ENCODE measurements around the gene WDR7.

The WDR7 gene

GRCh38 chr18:56799756-56800155 is 148.6 kb downstream of the WDR7 start:
- no peak overlapping the region for H3K4me2 ChIP-seq (ENCODE audit: low read length)
- H2AFZ ChIP-seq (ENCODE audit: low read length): no peak overlapping the region
- H4K20me1 ChIP-seq (ENCODE audit: insufficient read depth, low read length): no peaks in the 10 kb centered on the region
- H3F3A ChIP-seq (ENCODE audit: insufficient read depth, low read length): no peaks in the 10 kb centered on the region
- H3K79me2 ChIP-seq (ENCODE audit: insufficient read depth, low read length): no peaks in the 10 kb centered on the region; the same call in 1 of the 2 replicates
- H3K36me3 ChIP-seq (ENCODE audit: insufficient read depth, low read length): no peaks in the 10 kb centered on the region
- no peaks in the 10 kb centered on the region for H3K27me3 ChIP-seq (ENCODE audit: insufficient read depth, low read length)
- H3K4me3 ChIP-seq (ENCODE audit: low read depth, low read length, poor library complexity, severe bottlenecking): no peak overlapping the region
- H3K9ac ChIP-seq (ENCODE audit: low read length): no peak overlapping the region
- 0 out of 2 replicates have a peak, but pooled peaks cover 3% of the 10 kb centered on the region for H3K9me2 ChIP-seq (ENCODE audit: low read depth, low read length)
- no peaks in the 10 kb centered on the region for H3K9me3 ChIP-seq (ENCODE audit: low read length)
- H3K27ac ChIP-seq (ENCODE audit: low read depth, low read length, poor library complexity, severe bottlenecking): no peak overlapping the region
- TF ChIP-seq CTCF (IDR thresholded peaks at IDR 0.05; ENCODE audit: low read length): no peak
- TF ChIP-seq EZH2 (IDR thresholded peaks at IDR 0.05; ENCODE audit: borderline replicate concordance, low read length): no peak
- no peaks in the 10 kb centered on the region for H3K4me1 ChIP-seq (ENCODE audit: insufficient read depth, low read length, severe bottlenecking)

GRCh38 chr18:56803051-56803450 is 151.9 kb downstream of the WDR7 start:
- H3K79me2 ChIP-seq (ENCODE audit: insufficient read depth, low read length): no peaks in the 10 kb centered on the region; the same call in 1 of the 2 replicates
- no peaks in the 10 kb centered on the region for H3K4me1 ChIP-seq (ENCODE audit: insufficient read depth, low read length, severe bottlenecking)
- H3K36me3 ChIP-seq (ENCODE audit: insufficient read depth, low read length): no peaks in the 10 kb centered on the region
- no peaks in the 10 kb centered on the region for H4K20me1 ChIP-seq (ENCODE audit: insufficient read depth, low read length)
- no peak overlapping the region for H3K4me3 ChIP-seq (ENCODE audit: low read depth, low read length, poor library complexity, severe bottlenecking)
- no peak overlapping the region for H3K4me2 ChIP-seq (ENCODE audit: low read length)
- no peaks in the 10 kb centered on the region for H3F3A ChIP-seq (ENCODE audit: insufficient read depth, low read length)
- no peaks in the 10 kb centered on the region for H3K27me3 ChIP-seq (ENCODE audit: insufficient read depth, low read length)
- no peaks in the 10 kb centered on the region for H3K9me2 ChIP-seq (ENCODE audit: low read depth, low read length)
- H3K9ac ChIP-seq (ENCODE audit: low read length): no peak overlapping the region
- TF ChIP-seq EZH2 (IDR thresholded peaks at IDR 0.05; ENCODE audit: borderline replicate concordance, low read length): no peak
- no peak for TF ChIP-seq CTCF (IDR thresholded peaks at IDR 0.05; ENCODE audit: low read length)
- no peaks in the 10 kb centered on the region for H3K9me3 ChIP-seq (ENCODE audit: low read length)
- no peak overlapping the region for H2AFZ ChIP-seq (ENCODE audit: low read length)
- H3K27ac ChIP-seq (ENCODE audit: low read depth, low read length, poor library complexity, severe bottlenecking): no peak overlapping the region

- no peak overlapping the region for H3K27ac ChIP-seq (ENCODE audit: low read depth, low read length, poor library complexity, severe bottlenecking)
- H3K27me3 ChIP-seq (ENCODE audit: insufficient read depth, low read length): no peaks in the 10 kb centered on the region
- H3K4me2 ChIP-seq (ENCODE audit: low read length): no peak overlapping the region
- TF ChIP-seq EZH2 (IDR thresholded peaks at IDR 0.05; ENCODE audit: borderline replicate concordance, low read length) (no peak), CTCF (IDR thresholded peaks at IDR 0.05; ENCODE audit: low read length) (no peak)
- H4K20me1 ChIP-seq (ENCODE audit: insufficient read depth, low read length): no peaks in the 10 kb centered on the region
- no peak overlapping the region for H2AFZ ChIP-seq (ENCODE audit: low read length)
- H3F3A ChIP-seq (ENCODE audit: insufficient read depth, low read length): no peaks in the 10 kb centered on the region
- no peaks in the 10 kb centered on the region for H3K9me2 ChIP-seq (ENCODE audit: low read depth, low read length)
- H3K9ac ChIP-seq (ENCODE audit: low read length): no peak overlapping the region
- no peaks in the 10 kb centered on the region; the same call in 1 of the 2 replicates for H3K79me2 ChIP-seq (ENCODE audit: insufficient read depth, low read length)
- no peak overlapping the region for H3K4me3 ChIP-seq (ENCODE audit: low read depth, low read length, poor library complexity, severe bottlenecking)
- no peaks in the 10 kb centered on the region for H3K9me3 ChIP-seq (ENCODE audit: low read length)
- H3K4me1 ChIP-seq (ENCODE audit: insufficient read depth, low read length, severe bottlenecking): no peaks in the 10 kb centered on the region
- H3K36me3 ChIP-seq (ENCODE audit: insufficient read depth, low read length): no peaks in the 10 kb centered on the region
Measured at GRCh38 chr18:56804395-56804794, 153.2 kb downstream of the WDR7 start.

Measured in OCI-LY1 (cell line).